ENCODE measurements around the gene ACAN.

Gene ACAN

DNA sequence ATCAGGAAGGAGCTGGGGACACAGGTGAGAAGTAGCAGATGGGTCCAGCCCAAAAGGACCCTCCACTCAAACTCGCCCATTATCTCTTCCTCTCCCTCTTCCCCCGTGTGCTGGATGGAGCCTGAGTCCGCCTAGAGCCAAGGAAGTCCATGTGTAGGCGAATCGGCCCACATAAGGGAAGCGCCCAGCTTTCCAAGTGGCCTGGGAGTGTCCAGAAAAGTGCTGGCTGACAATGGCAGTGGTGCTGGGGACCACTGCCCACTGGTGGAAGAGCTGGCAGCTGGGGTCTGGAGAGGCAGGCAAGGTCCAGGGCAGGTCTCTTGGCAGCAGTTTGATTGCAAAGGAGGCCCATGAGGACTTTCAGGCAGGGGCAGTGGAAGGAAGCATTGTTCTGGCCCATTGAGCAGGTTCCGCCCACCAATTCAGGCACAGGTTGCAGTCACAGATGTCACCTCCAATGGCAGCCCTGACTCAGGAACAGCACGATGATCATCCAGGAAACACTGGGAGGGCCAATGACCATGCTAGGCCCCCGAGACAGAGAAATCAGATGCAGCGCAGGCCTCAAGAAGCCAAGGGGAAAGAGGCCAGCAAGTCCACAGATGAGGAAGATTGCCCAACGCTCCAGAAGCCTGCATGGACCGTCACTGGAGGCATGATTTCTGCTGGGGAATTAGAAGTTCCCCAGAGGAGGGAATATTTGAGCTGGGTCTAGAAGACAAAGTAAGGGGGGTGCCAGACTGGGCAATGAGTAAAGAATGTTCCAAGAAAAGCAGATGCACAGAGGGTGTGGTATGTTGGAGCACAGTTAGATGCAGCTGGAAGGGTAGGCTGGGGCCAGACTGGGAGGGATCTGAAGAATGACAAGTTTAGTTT, 107.0 kb downstream of the ACAN start:
- TF ChIP-seq, protein P1, sequence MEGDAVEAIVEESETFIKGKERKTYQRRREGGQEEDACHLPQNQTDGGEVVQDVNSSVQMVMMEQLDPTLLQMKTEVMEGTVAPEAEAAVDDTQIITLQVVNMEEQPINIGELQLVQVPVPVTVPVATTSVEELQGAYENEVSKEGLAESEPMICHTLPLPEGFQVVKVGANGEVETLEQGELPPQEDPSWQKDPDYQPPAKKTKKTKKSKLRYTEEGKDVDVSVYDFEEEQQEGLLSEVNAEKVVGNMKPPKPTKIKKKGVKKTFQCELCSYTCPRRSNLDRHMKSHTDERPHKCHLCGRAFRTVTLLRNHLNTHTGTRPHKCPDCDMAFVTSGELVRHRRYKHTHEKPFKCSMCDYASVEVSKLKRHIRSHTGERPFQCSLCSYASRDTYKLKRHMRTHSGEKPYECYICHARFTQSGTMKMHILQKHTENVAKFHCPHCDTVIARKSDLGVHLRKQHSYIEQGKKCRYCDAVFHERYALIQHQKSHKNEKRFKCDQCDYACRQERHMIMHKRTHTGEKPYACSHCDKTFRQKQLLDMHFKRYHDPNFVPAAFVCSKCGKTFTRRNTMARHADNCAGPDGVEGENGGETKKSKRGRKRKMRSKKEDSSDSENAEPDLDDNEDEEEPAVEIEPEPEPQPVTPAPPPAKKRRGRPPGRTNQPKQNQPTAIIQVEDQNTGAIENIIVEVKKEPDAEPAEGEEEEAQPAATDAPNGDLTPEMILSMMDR (IDR thresholded peaks at IDR 0.05; ENCODE audit: control insufficient read depth, extremely low read depth, insufficient read depth) = no peak
- no peak for DNase-seq (ENCODE audit: low read depth)
- no peak overlapping the region for H3K4me3 ChIP-seq (ENCODE audit: low read depth, low read length)

DNA sequence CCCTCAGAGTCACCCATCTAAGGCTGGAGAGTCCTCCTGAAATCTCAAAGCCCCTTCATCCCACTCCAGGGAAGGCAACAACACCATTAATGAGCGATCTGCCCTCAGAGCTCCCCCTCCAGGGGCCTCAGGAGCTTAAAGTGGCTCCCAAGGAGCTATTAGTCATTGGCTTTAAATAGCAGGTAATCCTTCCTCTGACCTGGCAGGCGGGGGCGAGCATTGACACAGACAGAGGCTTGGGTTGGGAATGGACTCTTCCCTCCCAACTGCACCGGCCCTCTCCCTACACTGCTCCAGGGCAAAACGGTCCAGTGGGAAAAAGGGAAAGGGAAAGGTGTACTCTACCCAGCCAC, 108.5 kb downstream of the ACAN start:
- no peak overlapping the region for H3K4me3 ChIP-seq (ENCODE audit: low read depth, low read length)
- TF ChIP-seq, protein P1 (IDR thresholded peaks at IDR 0.05; ENCODE audit: control insufficient read depth, extremely low read depth, insufficient read depth) = no peak
- DNase-seq (ENCODE audit: low read depth) = no peak

DNA sequence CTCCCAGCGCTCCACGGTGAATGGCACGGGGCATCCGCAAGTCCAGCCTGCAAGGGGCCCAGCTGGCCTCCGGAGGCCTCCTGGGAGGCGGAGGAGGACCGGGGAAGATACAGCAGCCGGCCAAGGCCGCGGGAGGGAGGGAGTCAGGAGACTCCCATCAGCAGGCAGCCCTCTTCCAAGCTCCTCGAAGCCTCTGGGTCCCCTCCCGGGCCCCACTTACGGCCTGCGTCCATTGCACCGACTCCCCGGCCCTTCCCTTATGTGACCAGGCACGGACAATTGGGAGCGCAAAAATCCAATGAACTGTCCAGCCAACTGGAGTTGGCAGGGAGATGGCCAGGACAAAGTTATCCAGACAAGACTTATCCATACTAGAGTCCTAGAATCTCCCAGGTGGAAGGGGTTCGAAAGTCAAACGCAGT, 109.3 kb downstream of the ACAN start:
- TF ChIP-seq, protein P1 (IDR thresholded peaks at IDR 0.05; ENCODE audit: control insufficient read depth, extremely low read depth, insufficient read depth) = no peak
- DNase-seq (ENCODE audit: low read depth) = no peak
- H3K4me3 ChIP-seq (ENCODE audit: low read depth, low read length) = peak overlapping the region; percentile 62

DNA sequence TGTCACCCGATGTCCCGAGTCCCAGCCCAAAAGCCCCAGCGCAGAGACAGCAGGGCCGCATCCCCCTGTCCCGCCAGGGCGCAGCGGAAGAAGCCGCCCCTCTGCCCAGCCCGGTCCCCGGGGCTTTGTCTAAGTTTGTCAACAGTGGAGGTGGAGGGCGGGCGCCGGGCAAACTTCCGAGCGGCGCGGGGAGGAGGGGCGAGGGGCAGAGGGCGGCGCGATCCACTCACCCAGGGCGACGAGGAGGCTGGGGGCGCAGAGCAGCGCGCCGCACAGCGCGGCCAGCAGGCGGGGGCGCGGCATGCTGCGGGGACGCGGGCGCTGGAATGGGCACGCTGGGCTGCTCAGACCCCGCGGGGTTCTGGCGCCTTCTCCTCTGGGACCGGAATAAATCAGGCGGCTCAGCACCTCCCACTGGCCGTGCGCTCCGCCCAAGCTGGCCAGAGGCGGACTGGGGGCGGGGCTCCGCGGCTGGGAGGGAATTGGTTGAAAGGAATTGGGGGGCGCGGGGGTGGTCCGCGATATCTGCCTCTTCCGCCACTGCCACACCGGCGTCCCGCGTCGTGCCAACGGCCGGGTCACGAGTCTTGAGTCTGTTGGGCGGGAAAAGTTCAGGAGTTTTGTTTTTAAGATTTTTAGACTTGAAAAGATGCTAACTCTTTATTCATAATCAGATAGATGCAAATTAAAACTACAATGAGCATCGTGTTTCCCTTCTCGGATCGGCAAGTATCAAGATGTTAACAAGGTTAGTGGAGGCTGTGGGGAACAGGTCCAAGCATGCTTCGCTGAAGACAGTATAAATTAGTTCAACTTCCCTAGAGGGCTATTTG, 110.0 kb downstream of the ACAN start, which contains the start of gene MFGE8:
TSS of gene MFGE8 (minus strand) at position 363 of the 833 bp plus-strand sequence. CDS start at position 303, 60 bp downstream.
- no peak for DNase-seq (ENCODE audit: low read depth)
- TF ChIP-seq, protein P1 (IDR thresholded peaks at IDR 0.05; ENCODE audit: control insufficient read depth, extremely low read depth, insufficient read depth) = no peak

DNA sequence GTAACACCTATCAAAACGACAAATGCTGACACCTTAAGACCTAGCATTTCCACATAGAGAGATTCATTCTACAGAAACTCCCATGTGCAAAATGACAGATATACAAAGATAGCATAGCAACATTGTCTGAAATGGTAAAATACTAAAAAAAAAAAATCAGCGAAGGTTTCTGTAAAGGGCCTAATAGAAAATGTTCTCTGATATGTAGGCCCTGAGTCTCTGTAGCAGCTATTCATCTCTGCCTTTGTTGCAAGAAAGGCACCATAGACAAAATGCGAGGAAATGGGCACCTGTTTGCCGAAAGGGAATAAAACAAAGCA, 110.6 kb downstream of the ACAN start:
- TF ChIP-seq, protein P1 (IDR thresholded peaks at IDR 0.05; ENCODE audit: control insufficient read depth, extremely low read depth, insufficient read depth) = no peak
- peak overlapping the region; percentile 62 for H3K4me3 ChIP-seq (ENCODE audit: low read depth, low read length)
- DNase-seq (ENCODE audit: low read depth) = no peak

More for the DNA sequence above, 110.0 kb downstream of the ACAN start, which contains the start of gene MFGE8:
- peak within 1 kb of the TSS; percentile 62 for H3K4me3 ChIP-seq (ENCODE audit: low read depth, low read length)

DNA sequence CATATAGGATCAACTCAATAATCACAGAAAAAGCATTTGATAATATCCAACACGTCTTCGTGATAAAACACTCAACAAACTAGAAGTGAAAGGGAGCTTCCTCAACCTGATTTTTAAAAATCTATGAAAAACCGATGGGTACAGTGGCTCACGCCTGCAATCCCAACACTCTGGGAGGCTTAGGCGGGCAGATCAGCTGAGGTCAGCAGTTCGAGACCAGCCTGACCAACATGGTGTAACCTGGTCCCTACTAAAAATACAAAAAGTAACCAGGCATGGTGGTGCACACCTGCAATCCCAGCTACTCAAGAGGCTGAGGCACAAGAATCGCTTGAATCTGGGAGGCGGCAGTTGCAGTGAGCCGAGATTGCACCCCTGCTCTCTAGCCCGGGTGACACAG, 112.1 kb downstream of the ACAN start:
- TF ChIP-seq, protein P1 (IDR thresholded peaks at IDR 0.05; ENCODE audit: control insufficient read depth, extremely low read depth, insufficient read depth) = no peak
- no peak for DNase-seq (ENCODE audit: low read depth)

More for the DNA sequence above, 112.1 kb downstream of the ACAN start:
- no peak overlapping the region for H3K4me3 ChIP-seq (ENCODE audit: low read depth, low read length)

All from LNCaP clone FGC (cell line).